Suppressor macrophage treated with lipopolysaccharide for 1 hour (primary cell): Measurements from ENCODE around the gene OPA3.

Source experiments
- DNase-seq, 3 donors: peaks; one replicate each; pipeline ENCODE4 v3.0.0-alpha.2; 2020 to 2022

The OPA3 gene

DNA sequence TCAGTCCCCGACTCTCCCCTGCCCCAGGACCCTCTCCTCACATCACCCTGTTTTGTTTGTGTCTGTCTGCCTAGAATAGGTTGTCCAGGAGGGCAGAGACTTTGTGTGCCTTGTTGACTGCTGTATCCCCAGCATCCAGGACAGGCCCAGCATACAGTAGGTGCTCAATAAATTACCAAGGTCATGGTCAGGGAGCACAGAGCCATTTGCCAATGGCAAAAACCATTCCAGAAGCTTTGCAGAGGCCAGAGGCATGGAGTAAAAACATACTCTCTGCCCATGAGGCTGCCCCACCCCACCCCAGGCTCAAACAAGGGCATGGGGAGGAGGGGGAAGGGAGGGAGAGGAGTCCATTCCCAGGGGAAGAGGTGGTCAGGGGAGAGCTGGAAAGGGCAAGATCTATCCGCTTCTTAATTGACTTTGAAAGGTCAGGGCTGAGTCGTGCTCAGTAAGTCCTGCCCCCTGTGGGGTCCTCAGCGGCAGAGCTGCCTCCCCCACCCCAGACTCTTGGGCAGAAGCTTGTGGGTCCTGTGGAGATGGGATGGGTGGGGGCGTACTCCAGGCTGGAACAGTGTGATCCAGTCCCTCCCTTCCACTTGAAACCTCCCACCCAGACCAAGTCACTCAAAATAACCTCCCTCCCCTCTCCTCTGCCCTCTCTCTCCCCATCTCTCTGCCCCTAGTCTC, 13.0 kb upstream of the OPA3 start:
- no peak for DNase-seq

DNA sequence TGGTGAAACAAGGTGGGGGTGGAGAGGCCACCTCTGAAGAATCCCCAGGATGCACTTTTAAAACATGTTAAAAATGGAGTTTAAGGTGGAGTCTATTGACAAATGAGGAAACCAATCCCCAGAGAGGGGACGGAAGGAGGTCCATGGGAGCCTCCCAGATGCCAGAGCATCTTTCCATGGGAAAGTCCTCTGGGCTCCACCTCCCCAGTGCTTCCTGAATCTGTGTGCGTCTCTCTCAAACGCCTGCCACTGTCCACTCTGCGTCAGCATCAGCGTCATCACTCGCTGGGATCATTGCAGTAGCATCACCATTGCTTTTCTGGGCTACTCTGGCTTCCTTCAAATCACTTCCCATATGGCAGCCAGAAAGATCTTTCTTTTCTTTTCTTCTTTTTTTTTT, 11.2 kb upstream of the OPA3 start:
- DNase-seq, result no peak

DNA sequence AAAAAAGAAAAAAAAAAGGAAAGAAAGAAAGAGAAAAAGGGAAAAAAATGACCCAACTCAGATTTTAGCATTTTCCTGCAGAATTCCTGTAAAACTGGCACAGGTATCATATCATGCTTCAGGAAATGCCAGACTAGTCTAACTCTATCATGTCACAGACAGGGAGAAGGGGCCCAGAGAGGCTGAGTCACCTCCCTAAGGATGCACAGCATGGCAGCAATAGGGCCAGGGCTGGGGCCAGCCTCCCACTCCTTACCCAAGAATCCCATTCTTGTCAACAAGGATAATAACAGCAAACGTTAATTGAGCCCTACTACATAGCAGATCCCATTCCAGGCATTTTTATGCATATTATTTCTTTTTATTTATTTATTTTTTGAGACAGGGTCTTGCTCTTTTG, 8.9 kb upstream of the OPA3 start:
- DNase-seq, result no peak

- DNase-seq, result no peak
These were observed 7.8 kb upstream of the OPA3 start for GRCh38 chr19:45592366-45592765.

DNA sequence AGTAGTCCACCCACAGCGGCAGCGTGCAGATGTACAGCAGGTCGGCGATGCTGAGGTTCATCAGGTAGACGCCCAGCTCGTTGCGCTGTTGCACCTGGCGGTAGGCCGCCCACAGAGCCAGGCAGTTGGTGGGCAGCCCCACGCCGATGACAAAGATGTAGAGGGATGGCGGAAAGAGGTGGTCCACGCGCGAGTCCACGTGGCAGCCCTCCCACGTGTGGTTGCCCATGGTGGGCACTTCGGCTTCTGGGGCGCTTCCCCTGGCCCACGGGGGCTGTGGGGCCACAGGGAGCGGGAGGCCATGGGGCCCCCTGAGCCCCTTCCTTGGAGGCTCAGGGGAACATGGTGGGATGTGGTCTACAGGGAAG, 7.0 kb upstream of the OPA3 start:
- DNase-seq, result no peak

DNA sequence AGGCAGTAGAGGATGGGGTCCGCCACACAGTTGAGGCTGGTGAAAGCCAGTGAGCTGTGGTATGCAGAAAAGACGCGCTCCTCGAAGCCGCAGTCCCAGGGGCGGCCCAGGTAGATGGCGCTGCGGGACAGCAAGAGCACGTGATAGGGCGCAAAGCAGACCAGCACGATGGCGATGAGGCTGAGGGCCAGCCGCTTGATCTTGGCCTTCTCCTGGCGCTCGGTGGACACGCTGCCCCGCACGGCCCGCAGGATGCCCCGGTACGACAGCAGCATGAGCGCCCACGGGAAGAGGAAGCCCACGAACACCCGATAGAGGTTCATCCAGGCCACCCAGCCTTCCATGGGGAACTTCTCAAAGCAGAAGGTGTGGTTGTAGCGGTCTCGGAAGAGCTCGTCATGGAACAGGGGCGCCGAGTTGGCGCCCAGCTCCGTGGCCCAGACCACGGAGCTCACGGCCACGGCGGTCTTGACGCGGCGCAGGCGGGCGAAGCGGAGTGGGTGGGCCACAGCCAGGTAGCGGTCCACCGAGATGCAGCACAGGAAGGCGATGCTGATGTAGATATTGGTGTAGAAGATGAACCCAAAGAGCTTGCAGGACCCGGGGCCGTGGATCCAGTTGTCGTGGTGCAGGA, 6.5 kb upstream of the OPA3 start:
- DNase-seq, result peak in 2 of 3 donors; percentile 25 to 47

DNA sequence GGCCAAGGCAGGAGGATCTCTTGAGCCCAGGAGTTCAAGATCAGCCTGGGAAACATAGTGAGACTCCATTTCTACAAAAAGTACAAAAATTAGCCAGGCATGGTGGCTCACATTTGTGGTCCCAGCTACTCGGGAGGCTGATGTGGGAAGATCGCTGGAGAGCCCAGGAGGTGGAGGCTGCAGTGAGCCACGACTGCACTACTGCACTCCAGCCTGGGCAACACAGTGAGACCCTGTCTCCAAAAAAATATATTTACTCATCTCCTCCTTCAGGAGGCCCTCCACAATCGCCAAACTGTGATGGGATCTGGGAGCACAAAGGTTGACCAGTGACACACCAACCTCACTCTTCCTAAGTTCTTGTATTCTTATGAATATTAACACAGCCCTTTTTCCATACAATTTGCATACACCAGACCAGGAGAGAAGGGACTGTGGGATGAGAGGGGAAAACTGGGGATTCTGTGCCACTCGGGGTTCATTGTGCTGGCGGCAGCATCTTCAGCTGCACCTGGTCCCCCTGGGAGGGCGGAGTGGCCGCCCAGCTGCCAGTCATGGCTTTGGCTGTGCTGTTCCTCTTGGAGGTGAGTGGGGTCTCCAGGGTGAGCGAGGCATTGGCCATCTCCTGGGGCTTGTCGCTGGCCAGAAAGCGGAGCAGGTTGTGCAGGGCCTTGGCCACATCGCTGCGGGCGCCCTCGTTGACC, 5.8 kb upstream of the OPA3 start:
- DNase-seq, result no peak

DNA sequence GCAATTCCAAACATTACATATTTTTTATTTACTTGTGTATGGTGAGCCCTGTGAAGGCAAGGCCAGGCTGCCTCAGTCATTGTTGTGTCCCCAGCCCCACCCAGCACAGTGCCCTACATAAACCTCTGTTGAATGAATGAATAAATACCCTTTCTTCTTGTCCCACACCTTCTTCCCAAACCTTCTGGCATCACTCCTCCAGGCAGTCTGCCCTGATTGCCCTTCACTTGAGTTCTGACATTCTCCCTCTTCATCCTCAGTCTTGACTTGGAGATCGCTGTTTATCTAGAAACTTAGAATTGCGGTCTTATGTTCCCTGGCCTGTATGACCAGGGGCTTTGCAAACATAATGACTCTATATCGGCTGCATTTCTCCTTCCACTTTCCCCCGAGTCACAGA, 5.2 kb upstream of the OPA3 start:
- DNase-seq, result no peak

GRCh38 chr19:45587873-45588272, 3.3 kb upstream of the OPA3 start:
- DNase-seq, result peak; percentile 37 to 69 (median 57)

GRCh38 chr19:45585158-45585577, 566 bp upstream of the OPA3 start:
- no peak for DNase-seq

GRCh38 chr19:45581576-45581975, 3.0 kb downstream of the OPA3 start:
- no peak for DNase-seq

DNA sequence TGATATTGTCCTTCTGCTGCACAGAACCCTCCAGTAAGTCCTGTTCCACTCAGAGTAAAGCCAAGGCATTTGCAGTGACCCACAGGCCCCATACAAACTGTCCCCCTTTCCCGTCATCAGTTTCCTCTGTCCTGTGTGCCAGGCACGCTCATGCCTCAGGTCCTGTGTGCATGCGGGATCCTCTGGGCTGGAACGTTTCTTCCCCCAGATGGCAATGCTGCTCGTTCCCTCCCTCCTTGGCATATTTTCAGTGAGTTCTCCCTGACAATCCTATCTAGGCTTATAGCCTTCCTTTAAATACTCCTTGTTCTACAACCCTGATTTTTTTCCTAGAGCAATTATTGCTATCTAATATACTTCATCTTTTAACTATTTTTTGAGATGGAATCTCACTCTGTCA, 5.7 kb downstream of the OPA3 start:
- no peak for DNase-seq

DNA sequence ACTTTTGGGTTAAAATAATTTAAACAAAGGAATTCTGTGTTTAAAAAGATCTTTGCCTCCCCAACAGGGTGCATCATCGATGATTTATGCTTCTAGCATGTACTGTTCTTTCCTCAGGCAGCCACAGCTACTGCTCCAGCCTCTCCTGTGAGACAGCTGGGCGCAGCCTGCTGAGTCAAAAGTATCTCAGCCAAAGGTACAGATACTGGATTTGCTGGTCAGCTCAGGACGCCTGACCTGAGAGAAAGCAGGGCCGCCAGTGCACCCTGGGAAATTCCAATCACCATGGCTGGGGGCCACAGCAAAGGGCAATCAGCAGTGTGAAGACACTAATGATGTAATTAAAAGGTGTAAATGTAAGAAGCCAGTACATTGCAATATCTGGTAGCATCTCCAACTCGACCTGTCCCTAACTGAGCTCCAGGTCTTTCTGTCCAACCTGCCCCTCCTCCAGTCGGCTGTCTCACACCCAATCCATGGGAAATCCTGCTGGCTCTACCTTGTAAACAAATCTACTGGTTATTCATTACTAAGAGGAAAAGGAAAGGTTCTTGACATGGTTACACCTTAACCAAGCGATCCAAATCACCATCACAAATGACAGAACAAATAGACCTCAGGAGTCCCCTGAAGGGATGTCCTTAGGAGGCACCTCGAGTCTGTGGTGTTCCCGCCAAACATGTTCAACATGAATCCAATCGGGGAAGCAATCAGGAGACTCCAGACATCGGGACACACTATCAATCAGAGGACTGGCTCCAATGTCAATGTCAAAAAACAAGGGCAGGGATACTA, 7.3 kb downstream of the OPA3 start:
- DNase-seq, result no peak

DNA sequence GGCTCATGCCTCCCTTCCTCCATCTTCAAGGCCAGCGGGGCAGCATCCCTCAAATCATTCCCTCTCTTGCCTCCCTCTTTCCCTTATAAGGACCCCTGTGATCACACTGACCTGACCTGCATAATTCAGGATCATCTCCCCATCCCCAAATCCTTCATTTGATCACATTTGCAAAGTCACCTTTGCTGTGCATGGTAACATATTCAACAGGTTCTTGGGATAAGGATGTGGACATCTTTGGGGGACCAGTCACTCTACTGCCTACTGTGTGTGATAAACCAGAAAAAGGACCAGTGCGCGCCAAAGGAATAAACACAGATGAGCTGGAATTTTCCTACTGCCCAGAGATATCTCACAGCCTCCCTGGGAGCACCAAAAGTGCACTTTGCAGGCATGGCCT, 7.9 kb downstream of the OPA3 start:
- DNase-seq, result no peak

DNA sequence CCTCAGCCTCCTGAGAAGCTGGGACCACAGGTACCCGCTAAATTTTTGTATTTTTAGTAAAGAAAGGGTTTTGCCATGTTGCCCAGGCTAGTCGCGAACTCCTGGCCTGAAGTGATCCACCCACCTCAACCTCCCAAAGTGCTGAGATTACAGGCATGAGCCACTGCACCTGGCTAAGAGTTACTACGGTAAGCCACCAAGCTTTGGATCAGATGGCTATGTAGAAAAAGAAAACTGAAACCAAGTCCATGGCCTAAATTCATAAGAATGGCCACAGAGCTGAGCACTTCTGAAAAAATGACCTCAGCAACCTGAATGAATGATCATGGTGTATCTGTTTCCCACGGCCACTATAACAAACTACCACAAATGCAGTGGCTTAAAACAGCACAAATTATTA, 9.4 kb downstream of the OPA3 start:
- DNase-seq, result no peak

GRCh38 chr19:45574526-45574925, 10.1 kb downstream of the OPA3 start:
- DNase-seq, result no peak

GRCh38 chr19:45571457-45572220, 13.0 kb downstream of the OPA3 start:
- no peak for DNase-seq

GRCh38 chr19:45569619-45570421, 14.8 kb downstream of the OPA3 start:
- peak; percentile 59 to 66 (median 62) for DNase-seq

- DNase-seq, result no peak
These were observed 15.9 kb downstream of the OPA3 start for GRCh38 chr19:45568732-45569131.

DNA sequence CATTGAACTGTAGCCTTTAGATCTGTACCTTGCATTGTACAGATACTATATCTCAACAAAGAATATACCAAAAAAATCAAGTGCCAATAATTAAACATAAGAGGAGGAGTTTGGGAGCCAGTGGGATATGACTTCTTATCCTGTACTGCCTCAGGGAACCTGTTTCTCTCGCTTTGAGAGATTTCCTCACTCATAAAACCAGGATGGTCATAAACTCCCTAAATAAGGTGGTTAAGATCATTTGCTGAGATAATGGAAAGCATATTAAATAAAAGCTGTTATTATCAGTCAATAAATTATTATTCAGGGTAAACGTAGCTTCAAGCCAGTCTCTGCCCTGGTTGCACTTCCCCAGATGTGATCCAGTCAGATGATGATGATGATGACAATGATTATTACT, 17.0 kb downstream of the OPA3 start:
- DNase-seq, result peak in 1 of 3 donors; percentile 10

DNA sequence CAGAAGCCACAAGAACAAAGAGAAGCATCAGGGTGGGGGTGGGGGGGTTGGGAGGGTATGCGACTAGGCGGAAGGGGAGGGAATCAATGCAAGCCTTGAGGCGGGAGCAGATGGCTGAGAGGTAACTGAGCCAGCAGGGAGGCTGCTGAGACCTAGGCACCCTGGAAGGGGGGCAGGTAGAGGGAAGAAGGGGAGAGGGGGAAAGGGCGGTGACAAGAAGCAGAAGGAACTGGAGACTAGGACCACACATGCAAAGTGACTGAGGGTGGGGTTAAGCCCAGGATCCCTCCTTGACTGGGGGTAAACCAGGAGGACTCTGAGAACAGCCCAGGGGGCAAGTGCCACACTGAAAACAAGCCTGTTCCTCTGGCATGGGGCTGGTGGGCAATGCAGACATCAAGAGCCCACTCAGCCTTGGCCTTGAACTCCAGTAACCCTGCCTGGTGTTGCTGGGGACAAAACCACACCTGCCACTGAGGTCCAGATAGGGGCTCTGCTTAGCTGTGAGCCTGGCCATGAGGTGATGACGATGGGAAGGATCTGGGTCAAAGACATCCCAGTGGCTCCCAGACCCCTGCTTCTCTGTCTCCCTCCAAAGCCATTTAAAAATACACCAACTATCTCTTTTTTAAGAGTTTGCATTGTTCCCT, 20.3 kb downstream of the OPA3 start:
- DNase-seq, result no peak
